ENCODE data around the gene XRCC1. TPM values are rescaled to one million over a fixed set of nuclear protein-coding genes. Genes with fewer than 3 reads are reported as not detected.

The XRCC1 gene, protein sequence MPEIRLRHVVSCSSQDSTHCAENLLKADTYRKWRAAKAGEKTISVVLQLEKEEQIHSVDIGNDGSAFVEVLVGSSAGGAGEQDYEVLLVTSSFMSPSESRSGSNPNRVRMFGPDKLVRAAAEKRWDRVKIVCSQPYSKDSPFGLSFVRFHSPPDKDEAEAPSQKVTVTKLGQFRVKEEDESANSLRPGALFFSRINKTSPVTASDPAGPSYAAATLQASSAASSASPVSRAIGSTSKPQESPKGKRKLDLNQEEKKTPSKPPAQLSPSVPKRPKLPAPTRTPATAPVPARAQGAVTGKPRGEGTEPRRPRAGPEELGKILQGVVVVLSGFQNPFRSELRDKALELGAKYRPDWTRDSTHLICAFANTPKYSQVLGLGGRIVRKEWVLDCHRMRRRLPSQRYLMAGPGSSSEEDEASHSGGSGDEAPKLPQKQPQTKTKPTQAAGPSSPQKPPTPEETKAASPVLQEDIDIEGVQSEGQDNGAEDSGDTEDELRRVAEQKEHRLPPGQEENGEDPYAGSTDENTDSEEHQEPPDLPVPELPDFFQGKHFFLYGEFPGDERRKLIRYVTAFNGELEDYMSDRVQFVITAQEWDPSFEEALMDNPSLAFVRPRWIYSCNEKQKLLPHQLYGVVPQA
- 37.4 TPM for total RNA-seq (2021; ENCODE audit: unreplicated experiment)
- polyA plus RNA-seq (2012), result 28.7 and 35.0 TPM in 2 replicates
- percentile 59 among the genes with signal in this experiment for Bru-seq, nascent RNA
- BruChase-seq, experiment 1, labeled RNA remaining after a 6-hour chase, result percentile 71 among the genes with signal in this experiment
- percentile 64 among the genes with signal in this experiment for BruChase-seq, experiment 2, labeled RNA remaining after a 2-hour chase
- long read RNA-seq, transcript XRCC1-201 (17 exons, 2,802 nt), result major isoform, 11 of 50 reads
- long read RNA-seq, partial matches to known transcripts, result 33 of 50 reads
- long read RNA-seq, other reads (novel, unspliced or antisense), result 6 of 50 reads

DNA sequence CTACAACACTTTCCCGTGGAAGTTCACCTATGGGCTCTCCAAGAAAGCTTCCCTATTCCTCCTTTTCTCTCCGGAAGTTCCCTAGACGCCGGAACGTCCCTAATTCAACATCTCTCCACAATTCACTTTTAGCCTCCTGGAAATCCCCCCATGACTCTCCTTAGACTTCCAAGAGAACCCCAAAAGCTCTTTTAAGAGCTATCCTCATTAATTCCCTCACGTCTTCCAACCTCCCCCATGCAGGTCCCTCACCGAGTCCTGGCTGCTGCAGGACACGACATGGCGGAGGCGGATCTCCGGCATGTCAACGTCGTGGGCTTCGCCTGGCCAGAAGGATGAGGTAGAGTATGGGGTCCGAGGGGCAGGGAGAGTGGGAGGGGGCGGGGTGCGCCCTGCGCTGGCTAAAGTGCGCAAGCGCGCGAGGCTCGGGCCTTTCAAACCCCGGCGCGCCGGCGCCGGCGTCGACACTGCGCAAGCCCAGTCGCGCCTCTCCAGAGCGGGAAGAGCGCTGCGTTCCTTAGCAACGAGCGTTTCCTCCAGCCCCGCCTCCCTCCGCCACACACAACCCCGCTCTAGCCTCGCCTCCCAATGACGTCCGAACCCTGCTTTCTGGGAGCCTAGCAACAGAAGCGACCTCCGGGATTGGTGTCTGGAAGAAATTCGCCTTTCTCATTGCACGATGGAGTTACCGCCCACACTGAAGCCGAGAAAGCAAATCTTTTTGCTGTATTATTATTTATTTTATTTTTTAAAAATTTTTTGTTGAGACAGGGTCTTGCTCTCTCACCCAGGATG lies at the start of gene XRCC1, which contains the start of gene PINLYP:
XRCC1 (minus strand) TSS at position 372 of the 795 bp plus-strand sequence; CDS start at position 303, 69 bp downstream.
PINLYP (plus strand) TSS at position 646 of the 795 bp plus-strand sequence. CDS start 1,391 bp downstream, outside the sequence.
- BruUV-seq (replicated peaks), result no TSS peak
- TF ChIP-seq EGR1 (IDR thresholded peaks at IDR 0.05; ENCODE audit: low read depth), result 0 out of 2 replicates have a peak, but pooled peaks have one; percentile 29
- TF ChIP-seq SP1 (IDR thresholded peaks at IDR 0.05; ENCODE audit: low read depth), result peak; percentile 41; the same call in 1 of the 2 replicates
- TF ChIP-seq, protein P1, sequence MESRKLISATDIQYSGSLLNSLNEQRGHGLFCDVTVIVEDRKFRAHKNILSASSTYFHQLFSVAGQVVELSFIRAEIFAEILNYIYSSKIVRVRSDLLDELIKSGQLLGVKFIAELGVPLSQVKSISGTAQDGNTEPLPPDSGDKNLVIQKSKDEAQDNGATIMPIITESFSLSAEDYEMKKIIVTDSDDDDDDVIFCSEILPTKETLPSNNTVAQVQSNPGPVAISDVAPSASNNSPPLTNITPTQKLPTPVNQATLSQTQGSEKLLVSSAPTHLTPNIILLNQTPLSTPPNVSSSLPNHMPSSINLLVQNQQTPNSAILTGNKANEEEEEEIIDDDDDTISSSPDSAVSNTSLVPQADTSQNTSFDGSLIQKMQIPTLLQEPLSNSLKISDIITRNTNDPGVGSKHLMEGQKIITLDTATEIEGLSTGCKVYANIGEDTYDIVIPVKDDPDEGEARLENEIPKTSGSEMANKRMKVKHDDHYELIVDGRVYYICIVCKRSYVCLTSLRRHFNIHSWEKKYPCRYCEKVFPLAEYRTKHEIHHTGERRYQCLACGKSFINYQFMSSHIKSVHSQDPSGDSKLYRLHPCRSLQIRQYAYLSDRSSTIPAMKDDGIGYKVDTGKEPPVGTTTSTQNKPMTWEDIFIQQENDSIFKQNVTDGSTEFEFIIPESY (IDR thresholded peaks at IDR 0.05; ENCODE audit: extremely low read depth, insufficient replicate concordance, low read length), result no peak
- TF ChIP-seq POLR2AphosphoS5 (IDR thresholded peaks at IDR 0.05; ENCODE audit: low read depth, low read length), result peak; percentile 54; the same call in 1 of the 2 replicates
- 0 out of 2 replicates have a peak, but pooled peaks have one; percentile 13 for TF ChIP-seq SRF (IDR thresholded peaks at IDR 0.05; ENCODE audit: low read depth)
- Histone ChIP-seq H2AFZ (ENCODE audit: low read depth, low read length, poor library complexity, severe bottlenecking) (peak within 1 kb of the TSS; percentile 53), H3K4me3 (replicated peaks in 1 of 2; ENCODE audit: low read depth in 1 of 2, low read length in 2 of 2) (peak within 1 kb of the TSS; percentile 81 to 85), H3K4me1 (ENCODE audit: control insufficient read depth in 1 of 2, insufficient read depth in 2 of 2, low read length in 2 of 2) (peaks cover 11 to 14% of the 10 kb centered on the region in 2 experiments), H3K9me2 (ENCODE audit: insufficient read depth) (no peaks in the 10 kb centered on the region), H3K27me3 (ENCODE audit: insufficient read depth, low read length) (no peaks in the 10 kb centered on the region), H3K79me2 (ENCODE audit: insufficient read depth, low read length) (peaks cover 10% of the 10 kb centered on the region; the same call in 1 of the 2 replicates), H3K36me3 (ENCODE audit: control insufficient read depth in 1 of 2, insufficient read depth in 2 of 2, low read length in 2 of 2) (no peaks in the 10 kb centered on the region), H3K9me3 (ENCODE audit: control insufficient read depth in 1 of 2, insufficient read depth in 1 of 2, low read depth in 1 of 2, low read length in 2 of 2) (no peaks in the 10 kb centered on the region), H3K4me2 (ENCODE audit: low read length) (peak within 1 kb of the TSS; percentile 89), H3K27ac (ENCODE audit: low read depth, low read length) (peak within 1 kb of the TSS; percentile 70), H4K20me1 (ENCODE audit: insufficient read depth) (no peaks in the 10 kb centered on the region), H3K9ac (ENCODE audit: low read length) (peak within 1 kb of the TSS; percentile 90)
- POLR2A ChIA-PET, result interaction anchor here (1.8 kb wide), 1 partner anchor 21 kb away, joined by 6 read pairs; the partner anchor contains the start of genes IRGQ and ZNF576
- RAD21 ChIA-PET (ENCODE audit: low non-redundant PET in 1 of 2, low total read pairs in 2 of 2, uncharacterized antibody in 2 of 2, unreplicated experiment in 2 of 2), result no interaction called here
- peak; percentile 99 for ATAC-seq
- peak; percentile 98 for DNase-seq (ENCODE audit: low read depth, low spot score)
- intact Hi-C loops (cut with micrococcal nuclease), result loop anchor here (1.0 kb wide), 1 partner anchor 21 kb away; the partner anchor contains the start of genes IRGQ and ZNF576
- CTCF ChIA-PET, result interaction anchor here (0.7 to 1.2 kb wide), 2 partner anchors 19 to 20 kb away, joined by 3 read pairs; no protein-coding TSS in a partner anchor

Data from HCT116 (cell line).